ENCODE measurements around the gene TAL1. TPM values are rescaled to one million over a fixed set of nuclear protein-coding genes. Genes with fewer than 3 reads are reported as not detected.

Gene TAL1
- polyA plus RNA-seq, 1 experiment: not detected

- no peak for DNase-seq (ENCODE audit: low read depth, low spot score)
- Histone ChIP-seq H3K27me3 (ENCODE audit: control insufficient read depth, insufficient read depth, low read length) (peaks cover 96% of the 10 kb centered on the region), H3K4me3 (ENCODE audit: low read depth, low read length) (no peak overlapping the region), H3K27ac (ENCODE audit: low read depth, low read length) (no peak overlapping the region), H3K9me3 (ENCODE audit: control insufficient read depth, insufficient read depth, low read length) (peaks cover 3% of the 10 kb centered on the region; the same call in 1 of the 2 replicates)
- CTCF ChIA-PET: interaction anchor here (0.8 to 1.3 kb wide), 2 partner anchors 37 to 480 kb away, joined by 3 read pairs; no protein-coding TSS in a partner anchor
- POLR2A ChIA-PET: no interaction called here
- no peak for TF ChIP-seq CTCF (IDR thresholded peaks at IDR 0.05; ENCODE audit: low read depth, low read length)
These were observed 1.9 kb downstream of the TAL1 start for GRCh38 chr1:47229886-47230691.

- Histone ChIP-seq H3K27me3 (ENCODE audit: control insufficient read depth, insufficient read depth, low read length) (peaks cover 97% of the 10 kb centered on the region), H3K4me3 (ENCODE audit: low read depth, low read length) (no peak overlapping the region), H3K9me3 (ENCODE audit: control insufficient read depth, insufficient read depth, low read length) (peaks cover 3% of the 10 kb centered on the region; the same call in 1 of the 2 replicates), H3K27ac (ENCODE audit: low read depth, low read length) (no peak overlapping the region)
- ChIA-PET POLR2A (no interaction called here), CTCF (interaction anchor here (0.8 to 1.3 kb wide), 3 partner anchors 36 to 480 kb away, joined by 3 read pairs; no protein-coding TSS in a partner anchor)
- TF ChIP-seq CTCF (IDR thresholded peaks at IDR 0.05; ENCODE audit: low read depth, low read length): no peak
- DNase-seq (ENCODE audit: low read depth, low spot score): no peak
These were observed 2.8 kb downstream of the TAL1 start for GRCh38 chr1:47229031-47229885.

GRCh38 chr1:47228644-47229030, 3.4 kb downstream of the TAL1 start:
- ChIA-PET CTCF (interaction anchor here (0.9 to 1.7 kb wide), 3 partner anchors 35 to 481 kb away, joined by 3 to 4 read pairs (median 3); no protein-coding TSS in a partner anchor), POLR2A (no interaction called here)
- Histone ChIP-seq H3K27me3 (ENCODE audit: control insufficient read depth, insufficient read depth, low read length) (peaks cover 97% of the 10 kb centered on the region), H3K27ac (ENCODE audit: low read depth, low read length) (no peak overlapping the region), H3K9me3 (ENCODE audit: control insufficient read depth, insufficient read depth, low read length) (peaks cover 3% of the 10 kb centered on the region; the same call in 1 of the 2 replicates), H3K4me3 (ENCODE audit: low read depth, low read length) (no peak overlapping the region)
- no peak for TF ChIP-seq CTCF (IDR thresholded peaks at IDR 0.05; ENCODE audit: low read depth, low read length)
- no peak for DNase-seq (ENCODE audit: low read depth, low spot score)

- ChIA-PET POLR2A (no interaction called here), CTCF (interaction anchor here (0.8 to 2.3 kb wide), 5 partner anchors 35 to 210 kb away, joined by 3 to 13 read pairs (median 4); partner anchors contain the start of gene FOXD2)
- DNase-seq (ENCODE audit: low read depth, low spot score): no peak
- H3K9me3 ChIP-seq (ENCODE audit: control insufficient read depth, insufficient read depth, low read length): peaks cover 3% of the 10 kb centered on the region; the same call in 1 of the 2 replicates
- no peak for TF ChIP-seq CTCF (IDR thresholded peaks at IDR 0.05; ENCODE audit: low read depth, low read length)
- no peak overlapping the region for H3K4me3 ChIP-seq (ENCODE audit: low read depth, low read length)
- peaks cover 98% of the 10 kb centered on the region for H3K27me3 ChIP-seq (ENCODE audit: control insufficient read depth, insufficient read depth, low read length)
- no peak overlapping the region for H3K27ac ChIP-seq (ENCODE audit: low read depth, low read length)
These were observed 4.4 kb downstream of the TAL1 start for GRCh38 chr1:47227341-47228232.
